ENCODE data around the gene ADAMTS10.

GRCh38 chr19:8610041-8610935, at the start of gene ADAMTS10:
- TF ChIP-seq RAD21 (IDR thresholded peaks at IDR 0.05; ENCODE audit: low read depth), result no peak
- TF ChIP-seq FOXM1 (IDR thresholded peaks at IDR 0.05; ENCODE audit: borderline replicate concordance, low read depth), result no peak
- TF ChIP-seq YY1 (IDR thresholded peaks at IDR 0.05; ENCODE audit: low read depth), result no peak
- TF ChIP-seq TAF1 (IDR thresholded peaks at IDR 0.05; ENCODE audit: low read depth), result no peak
- TF ChIP-seq, protein P1, sequence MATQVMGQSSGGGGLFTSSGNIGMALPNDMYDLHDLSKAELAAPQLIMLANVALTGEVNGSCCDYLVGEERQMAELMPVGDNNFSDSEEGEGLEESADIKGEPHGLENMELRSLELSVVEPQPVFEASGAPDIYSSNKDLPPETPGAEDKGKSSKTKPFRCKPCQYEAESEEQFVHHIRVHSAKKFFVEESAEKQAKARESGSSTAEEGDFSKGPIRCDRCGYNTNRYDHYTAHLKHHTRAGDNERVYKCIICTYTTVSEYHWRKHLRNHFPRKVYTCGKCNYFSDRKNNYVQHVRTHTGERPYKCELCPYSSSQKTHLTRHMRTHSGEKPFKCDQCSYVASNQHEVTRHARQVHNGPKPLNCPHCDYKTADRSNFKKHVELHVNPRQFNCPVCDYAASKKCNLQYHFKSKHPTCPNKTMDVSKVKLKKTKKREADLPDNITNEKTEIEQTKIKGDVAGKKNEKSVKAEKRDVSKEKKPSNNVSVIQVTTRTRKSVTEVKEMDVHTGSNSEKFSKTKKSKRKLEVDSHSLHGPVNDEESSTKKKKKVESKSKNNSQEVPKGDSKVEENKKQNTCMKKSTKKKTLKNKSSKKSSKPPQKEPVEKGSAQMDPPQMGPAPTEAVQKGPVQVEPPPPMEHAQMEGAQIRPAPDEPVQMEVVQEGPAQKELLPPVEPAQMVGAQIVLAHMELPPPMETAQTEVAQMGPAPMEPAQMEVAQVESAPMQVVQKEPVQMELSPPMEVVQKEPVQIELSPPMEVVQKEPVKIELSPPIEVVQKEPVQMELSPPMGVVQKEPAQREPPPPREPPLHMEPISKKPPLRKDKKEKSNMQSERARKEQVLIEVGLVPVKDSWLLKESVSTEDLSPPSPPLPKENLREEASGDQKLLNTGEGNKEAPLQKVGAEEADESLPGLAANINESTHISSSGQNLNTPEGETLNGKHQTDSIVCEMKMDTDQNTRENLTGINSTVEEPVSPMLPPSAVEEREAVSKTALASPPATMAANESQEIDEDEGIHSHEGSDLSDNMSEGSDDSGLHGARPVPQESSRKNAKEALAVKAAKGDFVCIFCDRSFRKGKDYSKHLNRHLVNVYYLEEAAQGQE (IDR thresholded peaks at IDR 0.05; ENCODE audit: low read depth), result no peak
- TF ChIP-seq NFIC (IDR thresholded peaks at IDR 0.05), result no peak
- TF ChIP-seq CEBPB (IDR thresholded peaks at IDR 0.05), result no peak
- no peak for TF ChIP-seq EP300 (IDR thresholded peaks at IDR 0.05; ENCODE audit: borderline replicate concordance)
- TF ChIP-seq, protein P2, sequence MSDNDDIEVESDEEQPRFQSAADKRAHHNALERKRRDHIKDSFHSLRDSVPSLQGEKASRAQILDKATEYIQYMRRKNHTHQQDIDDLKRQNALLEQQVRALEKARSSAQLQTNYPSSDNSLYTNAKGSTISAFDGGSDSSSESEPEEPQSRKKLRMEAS (IDR thresholded peaks at IDR 0.05), result no peak
- no peak for TF ChIP-seq CREB1 (IDR thresholded peaks at IDR 0.05; ENCODE audit: low read depth)
